Inflammatory macrophage treated with lipopolysaccharide for 1 hour (primary cell): Measurements from ENCODE around the gene DBNL.

ENCODE experiments used
- DNase-seq, 2 donors: peaks; one replicate each; pipeline ENCODE4 v3.0.0-alpha.2; 2020 to 2022

The DBNL gene

DNA sequence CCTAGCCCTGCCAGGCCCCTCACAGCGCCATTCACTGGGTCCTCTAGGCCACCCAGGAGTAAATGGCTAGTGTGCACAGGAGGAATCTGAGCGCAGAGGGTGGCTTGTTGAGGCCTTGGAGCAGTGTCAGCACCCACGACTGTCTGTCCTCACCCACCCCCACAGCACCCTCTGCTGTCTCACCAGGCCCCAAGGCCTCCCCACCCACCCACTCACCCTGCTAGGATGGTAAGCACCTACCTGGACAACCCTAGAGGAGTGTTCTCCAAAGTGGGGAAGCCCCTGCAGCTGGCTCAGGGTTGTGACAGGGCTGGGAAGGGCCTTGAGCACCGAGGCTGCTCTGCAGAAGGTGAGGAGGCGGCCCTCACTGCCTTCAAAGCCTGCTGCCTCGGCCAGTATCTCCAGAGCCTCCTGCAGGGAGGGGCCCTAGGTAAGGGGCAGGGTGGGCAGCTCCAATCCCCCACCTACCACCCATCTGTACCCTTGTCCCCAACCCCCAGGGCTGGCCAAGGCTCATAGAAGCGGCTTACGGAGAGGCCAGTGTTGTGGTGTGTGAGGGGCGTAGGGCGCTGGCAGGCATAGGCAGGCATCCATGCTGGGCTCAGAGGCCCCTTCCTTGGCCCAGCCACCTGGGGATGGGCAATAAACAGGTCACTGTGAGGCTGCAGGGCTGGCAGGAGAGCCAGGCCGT lies 35.0 kb downstream of the DBNL start:
- DNase-seq: peak in 1 of 2 donors; percentile 35

DNA sequence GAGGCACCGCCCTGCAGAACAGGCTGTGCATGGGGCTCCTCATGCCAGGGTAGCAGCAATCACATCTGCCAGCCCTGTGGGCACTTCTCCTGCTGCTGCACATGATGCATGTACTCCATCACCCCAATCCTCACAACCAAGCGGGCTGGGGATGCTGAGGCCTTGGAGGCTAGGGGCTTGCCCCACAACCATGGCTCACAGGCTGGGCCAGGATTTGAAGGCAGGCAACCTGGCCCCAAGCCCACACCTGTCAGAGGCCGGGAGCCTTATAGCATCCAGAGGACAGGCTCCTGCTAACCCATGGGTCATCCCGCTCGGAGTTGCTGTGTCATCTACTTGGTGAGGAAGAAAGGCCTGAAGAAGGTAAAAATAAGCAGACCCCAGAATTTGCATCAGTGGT lies 35.6 kb downstream of the DBNL start:
- DNase-seq: no peak

DNA sequence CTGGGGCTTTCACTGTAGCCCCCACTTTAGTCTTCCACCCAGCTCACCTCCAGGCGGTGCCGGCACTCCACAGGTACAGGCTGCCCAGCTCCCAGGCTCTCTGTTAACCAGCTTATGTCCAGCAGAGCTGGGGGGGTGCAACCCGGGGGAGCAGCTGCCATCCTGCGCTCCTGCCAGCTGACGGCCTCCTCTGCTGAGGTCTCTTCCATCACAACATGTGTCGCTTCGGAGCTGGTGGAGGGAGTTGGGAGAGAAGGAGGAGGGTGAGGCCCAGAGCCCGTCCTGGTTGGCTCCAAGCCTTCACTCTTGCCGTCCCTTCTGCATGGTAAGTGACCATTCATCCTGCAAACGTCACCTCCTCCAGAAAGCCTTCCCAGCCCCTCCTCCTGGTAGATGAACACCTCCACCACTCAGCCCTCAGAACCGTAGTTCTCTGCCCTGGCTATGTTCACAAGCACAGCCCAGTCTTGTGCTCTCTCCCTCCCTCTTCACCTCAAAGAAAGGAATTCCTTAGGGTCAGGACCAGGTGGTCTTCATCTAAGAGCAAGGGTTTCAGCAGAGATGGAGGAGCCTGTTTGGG lies 36.3 kb downstream of the DBNL start:
- no peak for DNase-seq

DNA sequence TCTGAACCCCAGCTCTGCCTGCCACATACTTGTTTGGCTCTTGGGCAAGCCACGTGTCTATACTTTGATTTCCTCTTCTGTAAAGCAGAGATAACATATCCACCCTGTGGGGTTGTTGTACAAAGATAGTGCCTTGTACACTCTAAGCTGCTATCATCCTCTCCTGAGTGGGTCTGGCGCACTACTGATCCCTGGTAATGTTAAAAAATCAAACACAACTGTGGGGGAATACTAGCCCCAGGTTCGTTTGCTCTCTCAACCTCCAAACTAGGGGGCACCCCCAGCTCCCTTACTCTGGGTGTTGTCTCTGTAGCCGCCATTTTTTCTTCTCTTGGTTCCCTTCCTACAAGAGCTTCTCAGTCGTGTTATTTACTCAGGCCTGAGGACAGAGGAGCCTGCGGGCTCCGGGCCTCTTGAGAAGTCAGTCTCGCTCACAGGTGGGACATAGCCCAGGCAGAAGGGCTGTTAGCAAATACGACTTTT lies 36.8 kb downstream of the DBNL start:
- DNase-seq: no peak

- DNase-seq: peak; percentile 98 to 100
Measured at GRCh38 chr7:44082541-44083207, 38.2 kb downstream of the DBNL start.

- no peak for DNase-seq
Measured at GRCh38 chr7:44083796-44084195, 39.3 kb downstream of the DBNL start.

DNA sequence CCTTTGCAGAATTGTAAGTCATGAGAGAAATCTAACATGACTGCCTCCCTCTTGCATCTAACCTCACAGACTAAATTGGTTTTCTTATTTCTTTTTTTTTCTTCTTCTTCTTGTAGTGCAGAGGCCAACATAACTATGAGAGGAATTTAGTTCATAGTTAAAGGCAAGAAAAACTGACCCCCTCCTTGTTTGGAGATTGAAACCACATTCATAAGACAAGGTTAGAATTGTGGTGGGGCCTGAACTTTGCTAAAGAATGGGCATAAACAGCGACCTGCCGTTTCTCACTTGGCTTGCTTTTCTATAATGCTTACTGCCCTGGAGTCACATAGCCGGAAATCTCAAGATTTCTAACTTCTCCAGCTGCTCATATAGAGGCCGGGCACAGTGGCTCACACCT lies 40.2 kb downstream of the DBNL start:
- no peak for DNase-seq

GRCh38 chr7:44085546-44085945 lies 41.0 kb downstream of the DBNL start:
- no peak for DNase-seq

DNA sequence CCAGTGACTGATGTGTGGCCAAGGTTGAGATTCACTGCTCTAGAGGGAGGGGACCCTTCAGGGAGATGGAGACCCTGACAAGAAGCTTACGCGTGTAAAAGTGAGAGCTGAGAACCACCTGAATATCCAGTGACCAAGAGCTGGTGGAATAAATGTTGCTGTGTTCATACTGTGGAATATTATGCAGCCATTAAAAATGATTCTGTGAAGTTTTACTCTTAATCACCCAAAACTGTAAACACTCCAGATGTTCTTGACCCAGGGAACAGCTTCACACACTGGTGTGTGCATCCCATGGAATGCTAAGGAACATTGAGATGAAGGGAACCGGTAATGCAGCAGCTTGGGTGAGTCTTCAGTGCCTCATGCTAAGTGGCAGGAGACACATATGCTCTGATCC lies 42.1 kb downstream of the DBNL start:
- DNase-seq: no peak

DNA sequence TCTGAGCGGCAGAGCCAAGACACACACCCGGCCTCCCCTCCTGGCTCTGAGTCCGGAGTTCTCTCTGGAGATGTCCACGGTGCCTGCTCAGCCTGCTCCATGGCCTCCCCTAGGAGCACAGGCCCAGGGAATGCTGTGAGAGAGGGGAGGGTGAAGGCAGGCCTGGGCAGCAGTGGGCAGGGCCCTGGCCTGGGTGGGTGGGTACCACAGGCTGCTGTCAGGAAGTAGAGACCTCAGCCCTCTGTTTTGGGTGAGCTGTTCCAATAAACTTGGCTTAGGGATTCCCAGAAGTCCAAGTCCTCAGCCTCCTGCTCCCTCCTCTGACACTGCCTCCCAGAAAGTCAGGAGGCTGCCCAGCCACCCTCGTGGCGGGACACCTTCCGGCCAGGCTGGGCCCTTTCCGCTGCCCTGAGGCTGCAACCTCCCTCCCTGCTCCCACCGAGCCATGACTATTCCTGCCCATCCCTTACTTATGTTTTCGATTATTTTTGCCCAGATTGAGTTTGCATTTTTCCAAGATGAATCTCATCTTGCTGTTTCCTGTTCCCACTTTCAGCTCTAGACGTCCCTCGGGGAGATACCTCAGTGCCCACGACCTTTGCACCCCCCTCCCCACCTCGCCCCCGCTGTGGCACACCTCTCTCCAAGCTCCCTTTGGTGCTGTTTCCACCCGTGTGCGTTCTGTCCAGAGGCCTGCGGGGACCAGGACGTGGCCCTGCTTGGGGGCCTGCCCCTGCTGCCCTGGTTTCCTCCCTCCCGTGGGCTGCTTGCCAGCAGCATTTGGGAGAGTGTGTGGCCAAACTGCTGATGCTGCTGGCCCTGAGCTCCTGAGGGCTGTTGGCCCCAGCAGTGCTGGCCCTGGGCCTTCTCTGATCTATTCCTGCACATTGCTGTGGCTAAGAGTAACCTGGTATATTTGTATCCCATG lies 43.7 kb downstream of the DBNL start:
- DNase-seq: no peak

- DNase-seq: no peak
Measured at GRCh38 chr7:44093102-44093641, 48.7 kb downstream of the DBNL start.

DNA sequence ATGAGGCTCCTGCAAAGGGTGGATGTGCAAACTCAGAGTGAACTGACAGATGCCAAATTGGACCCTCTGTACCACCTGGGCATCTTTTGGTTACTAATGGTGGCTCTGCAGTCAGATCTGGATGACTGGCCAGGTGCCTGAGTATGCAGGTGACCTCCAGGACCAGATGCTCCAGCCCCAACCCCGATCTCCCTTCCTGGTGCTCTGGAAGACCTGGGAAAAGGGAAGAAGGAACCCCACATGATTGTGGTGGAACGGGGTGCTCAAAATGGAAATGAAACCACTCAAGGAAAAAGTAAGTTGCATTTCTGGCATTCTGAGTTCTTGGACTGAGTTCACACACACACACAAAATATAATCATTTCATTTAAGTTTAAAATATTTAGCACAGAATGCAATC lies 49.9 kb downstream of the DBNL start:
- DNase-seq: no peak

DNA sequence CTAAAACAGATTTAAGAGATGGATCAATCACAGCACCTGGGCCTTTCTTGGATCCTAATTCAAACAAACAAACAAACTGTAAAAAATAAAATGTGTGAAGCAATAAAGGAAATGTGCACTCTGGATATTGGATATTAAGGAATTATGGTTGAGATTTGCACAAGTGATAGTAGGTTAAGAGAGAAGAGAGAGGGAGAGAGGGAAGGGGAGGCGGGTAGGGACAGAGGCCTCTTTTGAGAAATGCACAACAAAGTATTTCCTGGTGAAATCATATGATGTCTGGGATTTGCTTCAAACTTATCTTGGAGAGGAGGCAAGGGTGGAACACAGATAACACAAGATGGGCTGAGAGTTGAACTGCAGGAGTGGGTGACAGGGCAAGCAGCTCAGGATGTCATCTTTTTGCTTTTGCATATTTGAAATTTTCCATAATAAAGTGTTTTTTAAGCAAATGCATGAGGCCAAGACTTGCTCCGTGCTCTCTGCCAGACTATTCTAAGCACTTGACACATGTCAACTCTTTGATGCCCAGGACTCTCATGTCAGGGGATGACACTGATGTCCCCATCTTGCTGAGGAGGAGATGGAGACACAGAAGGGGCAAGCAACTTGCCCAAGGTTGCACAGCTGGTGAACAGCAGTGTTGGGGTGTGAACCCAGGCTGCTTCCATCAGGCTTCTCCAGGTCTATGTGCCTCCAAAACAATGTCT lies 50.5 kb downstream of the DBNL start:
- DNase-seq: no peak

GRCh38 chr7:44095781-44096180 lies 51.3 kb downstream of the DBNL start:
- no peak for DNase-seq

- DNase-seq: no peak
Measured at GRCh38 chr7:44096326-44096881, 51.9 kb downstream of the DBNL start.

DNA sequence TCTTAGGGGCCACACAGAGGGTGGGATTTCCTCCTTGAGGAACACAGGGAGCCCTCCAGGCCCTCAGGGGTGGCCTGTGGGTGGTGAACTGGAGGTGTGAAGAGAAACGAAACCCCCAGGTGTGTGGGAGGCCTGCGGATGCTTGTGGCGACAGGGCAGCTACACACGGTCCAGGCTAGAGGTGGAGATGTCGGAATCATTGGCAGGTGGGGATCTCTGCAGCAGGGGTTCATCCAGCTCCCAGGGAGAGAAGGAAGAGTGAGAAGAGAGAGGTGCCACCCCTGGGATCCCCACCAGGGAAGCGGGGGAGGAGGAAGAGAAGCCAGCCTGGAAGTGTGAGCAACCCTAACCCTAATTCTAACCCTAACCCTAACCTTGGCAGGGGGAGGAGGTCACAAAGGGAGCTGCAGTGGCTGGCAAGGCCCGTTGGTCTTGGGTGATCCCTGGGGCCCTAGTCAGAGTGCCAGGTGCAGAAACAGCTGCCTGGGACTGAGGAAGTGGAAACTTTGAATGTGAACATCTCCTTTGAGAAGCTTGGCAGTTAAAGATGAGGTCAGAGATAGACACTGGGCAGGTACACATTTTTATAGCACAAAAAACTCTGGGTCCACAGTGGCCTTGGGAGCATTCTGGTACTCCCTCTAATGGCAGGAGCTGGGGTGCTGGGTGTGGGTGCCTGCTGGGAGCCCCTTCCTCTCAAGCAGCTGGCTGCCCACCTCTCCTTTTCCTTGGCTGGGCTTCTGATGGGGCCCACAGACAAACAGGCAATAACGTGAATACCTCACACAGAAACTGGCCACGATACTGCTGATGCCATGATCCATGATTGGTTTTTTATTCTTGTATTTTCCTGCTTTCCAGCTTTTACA lies 52.8 kb downstream of the DBNL start:
- DNase-seq: no peak

GRCh38 chr7:44098092-44099068 lies 53.9 kb downstream of the DBNL start:
- no peak for DNase-seq

- DNase-seq: no peak
Measured at GRCh38 chr7:44099669-44100068, 55.2 kb downstream of the DBNL start.

DNA sequence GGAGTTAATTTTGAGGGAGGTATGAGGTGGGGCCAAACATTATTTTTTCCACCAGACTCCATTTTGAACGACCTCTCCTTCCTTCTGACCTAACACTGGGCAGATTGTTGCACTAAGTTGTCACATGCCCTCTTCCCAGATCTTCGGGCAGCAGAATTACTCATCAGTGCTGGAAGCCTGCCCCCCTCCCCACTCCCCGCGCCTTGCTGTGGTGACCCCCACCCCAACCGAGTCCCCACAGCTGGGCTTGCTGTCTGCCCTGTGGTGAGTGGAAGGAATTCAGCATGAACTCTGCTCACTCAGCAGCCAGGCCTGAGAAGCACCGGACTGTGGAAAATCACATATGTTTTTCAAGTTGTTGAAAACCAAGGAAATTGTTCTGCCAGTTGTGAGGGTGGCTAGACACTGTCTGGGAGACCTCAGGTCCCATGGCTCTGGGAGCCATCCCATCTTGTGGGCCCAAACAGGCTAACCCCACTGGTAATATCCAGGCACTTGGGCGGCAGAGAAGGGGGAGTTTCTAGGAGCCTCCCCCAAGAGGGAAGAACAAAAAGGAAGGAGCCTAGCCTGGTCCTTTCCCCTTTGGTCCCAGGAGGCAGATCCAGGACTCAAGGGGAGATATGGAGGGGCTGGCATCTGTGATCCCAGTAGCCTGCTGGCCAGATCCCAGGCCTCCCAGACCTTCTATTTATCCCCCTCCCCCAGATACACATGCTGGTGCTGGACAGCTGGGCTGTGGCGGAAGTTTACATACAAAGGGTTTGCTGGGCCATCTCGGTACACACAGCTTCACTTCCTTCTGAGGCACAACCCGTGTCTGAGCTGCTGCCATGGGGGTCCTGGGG lies 56.2 kb downstream of the DBNL start:
- DNase-seq: no peak
